ENCODE data around the gene C9orf153. TPM values are rescaled to one million over a fixed set of nuclear protein-coding genes. Genes with fewer than 3 reads are reported as not detected.

Gene C9orf153
- total RNA-seq (2021; fragmentation: NEBNext Ultra II Directional; extraction: Animal tissue kit (Norgen Biotek cat#: 25700)) (0.65 TPM in 1 of 2 replicates, not detected in the other), polyA plus RNA-seq (2011; rRNA removed) (0.05 TPM in 1 of 2 replicates, not detected in the other), polyA minus RNA-seq (2011; rRNA and poly(A)+ RNA removed) (not detected in 2 replicates)
- 0.04 TPM for polyA plus RNA-seq (2011; cell fraction: cytosol; rRNA removed)
- polyA plus RNA-seq (2011; cell fraction: nucleus; rRNA removed): 0.11 TPM
- not detected in 4 replicates for polyA plus RNA-seq (2012, experiment 1 of 2)
- not detected for polyA plus RNA-seq (2012, experiment 2 of 2)
- polyA plus RNA-seq (2013, experiment 1 of 2): 0.12 TPM
- polyA plus RNA-seq (2013, experiment 2 of 2): 0.18 TPM
- not detected for polyA minus RNA-seq (2011; cell fraction: cytosol; rRNA and poly(A)+ RNA removed)
- 0.50 TPM for polyA minus RNA-seq (2011; cell fraction: nucleus; rRNA and poly(A)+ RNA removed)
- long read RNA-seq, experiment 1: 0 reads
- long read RNA-seq, experiment 2: 0 reads

DNA sequence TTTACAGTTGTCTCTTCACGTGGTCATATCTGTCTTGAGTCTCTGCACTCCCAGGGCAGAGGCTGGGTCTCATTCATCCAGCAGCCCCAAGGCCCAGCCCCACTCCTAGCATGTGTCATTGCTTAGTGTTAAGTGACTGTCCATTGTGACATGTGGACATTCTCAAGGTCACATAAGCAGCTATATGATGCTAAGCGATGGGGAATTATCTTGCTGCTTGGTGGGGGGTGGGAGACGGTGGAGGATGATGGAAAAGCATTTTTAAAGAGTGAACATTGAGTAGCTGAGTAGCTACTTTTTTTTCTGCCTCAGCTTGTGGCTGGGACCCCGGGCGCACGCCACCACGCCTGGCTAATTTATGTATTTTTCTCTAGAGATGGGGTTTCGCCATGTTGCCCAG, at the start of gene C9orf153:
Gene C9orf153 (minus strand): TSS at position 101 of the 400 bp plus-strand sequence. CDS start 30,054 bp downstream, outside the sequence.
- Histone ChIP-seq H3K56ac (replicated peaks; ENCODE audit: insufficient read length, low read depth, low read length) (no peak within 1 kb of the TSS), H4K91ac (replicated peaks; ENCODE audit: insufficient read length, low read length) (no peak within 1 kb of the TSS), H3K4me3 (ENCODE audit: extremely low read depth in 1 of 4, insufficient read depth in 2 of 4, low read depth in 3 of 4, low read length in 4 of 4) (no peak within 1 kb of the TSS), H2BK15ac (ENCODE audit: low read length) (no peak within 1 kb of the TSS), H3K79me1 (ENCODE audit: low read depth, low read length) (no peaks in the 10 kb centered on the region; the same call in 1 of the 2 replicates), H3K4ac (replicated peaks; ENCODE audit: insufficient read length, low read depth, low read length) (no peak within 1 kb of the TSS), H3K14ac (ENCODE audit: insufficient read length) (no peak within 1 kb of the TSS), H3K27ac (ENCODE audit: low read depth, low read length) (no peak within 1 kb of the TSS), H2AFZ (ENCODE audit: low read length) (no peak within 1 kb of the TSS), H2BK20ac (ENCODE audit: low read length) (no peak within 1 kb of the TSS), H3K36me3 (ENCODE audit: control insufficient read depth in 2 of 4, insufficient read depth in 4 of 4, low read length in 3 of 4) (peaks cover 2 to 10% (median 7%) of the 10 kb centered on the region in 4 experiments; a peak in 3 of 8 replicates), H2BK5ac (ENCODE audit: low read depth, low read length) (no peak within 1 kb of the TSS), H3K4me1 (replicated peaks in 1 of 4; ENCODE audit: control insufficient read depth in 3 of 4, insufficient read depth in 4 of 4, low read length in 3 of 4) (peaks cover 0 to 4% (median 0%) of the 10 kb centered on the region in 4 experiments; a peak in 1 of 7 replicates), H4K20me1 (replicated peaks in 1 of 2; ENCODE audit: control insufficient read depth in 1 of 2, insufficient read depth in 2 of 2, low read length in 2 of 2) (peaks cover 0 to 2% of the 10 kb centered on the region in 2 experiments), H3K23me2 (ENCODE audit: low read depth, low read length) (no peaks in the 10 kb centered on the region), H3K18ac (ENCODE audit: extremely low read depth, low read length) (no peak within 1 kb of the TSS), H2BK120ac (replicated peaks; ENCODE audit: low read depth, low read length) (no peak within 1 kb of the TSS), H2AK5ac (ENCODE audit: low read depth, low read length) (no peak within 1 kb of the TSS), H3K9ac (replicated peaks in 1 of 4; ENCODE audit: extremely low read depth in 1 of 4, low read depth in 3 of 4, low read length in 3 of 4) (no peak within 1 kb of the TSS), H3K23ac (ENCODE audit: insufficient read length) (no peak within 1 kb of the TSS), H2BK12ac (ENCODE audit: low read depth, low read length) (no peak within 1 kb of the TSS), H3K27me3 (replicated peaks in 1 of 4; ENCODE audit: control insufficient read depth in 3 of 4, extremely low read depth in 1 of 4, insufficient read depth in 3 of 4, low read length in 3 of 4) (no peaks in the 10 kb centered on the region), H4K5ac (ENCODE audit: insufficient read length, low read depth, low read length) (no peak within 1 kb of the TSS), H3K4me2 (ENCODE audit: insufficient read depth in 1 of 2, low read depth in 2 of 2, low read length in 2 of 2) (no peak within 1 kb of the TSS), H3K9me3 (ENCODE audit: insufficient read depth in 2 of 2, low read depth in 1 of 2, low read length in 1 of 2) (no peaks in the 10 kb centered on the region), H4K8ac (ENCODE audit: extremely low read depth, insufficient read depth, low read length) (no peak within 1 kb of the TSS), H3K79me2 (ENCODE audit: control insufficient read depth in 1 of 2, insufficient read depth in 2 of 2, low read length in 2 of 2) (peaks cover 0 to 4% of the 10 kb centered on the region in 2 experiments; a peak in 1 of 4 replicates)
- WGBS, 2 experiments (ENCODE audit: extremely low coverage in 1 of 2, insufficient coverage in 1 of 2, insufficient read length in 1 of 2, insufficient replicate concordance in 2 of 2, low coverage in 1 of 2, low lambda C conversion rate in 2 of 2, missing lambda C conversion rate in 1 of 2): 75% methylated on average over 8 of the region's 8 CpGs; no CpG with 5 or more reads in 1 of the 2 experiments
- DNase-seq (ENCODE audit: low read depth in 1 of 2, low spot score in 2 of 2) (no peak), FAIRE-seq (no peak)
- ChIA-PET CTCF (ENCODE audit: partially characterized antibody) (interaction anchor here (1.9 to 3.7 kb wide), 3 partner anchors 13 to 58 kb away, joined by 5 to 16 read pairs (median 11); no protein-coding TSS in a partner anchor), POLR2A (ENCODE audit: partially characterized antibody) (interaction anchor here (1.8 kb wide), 1 partner anchor 18 kb away, joined by 4 read pairs; no protein-coding TSS in a partner anchor)
- no peak for TF ChIP-seq BRCA1 (IDR thresholded peaks at IDR 0.05; ENCODE audit: low read depth, low read length)
- no peak for TF ChIP-seq MAFK (IDR thresholded peaks at IDR 0.05; ENCODE audit: low read depth, low read length)
- TF ChIP-seq, protein P1, sequence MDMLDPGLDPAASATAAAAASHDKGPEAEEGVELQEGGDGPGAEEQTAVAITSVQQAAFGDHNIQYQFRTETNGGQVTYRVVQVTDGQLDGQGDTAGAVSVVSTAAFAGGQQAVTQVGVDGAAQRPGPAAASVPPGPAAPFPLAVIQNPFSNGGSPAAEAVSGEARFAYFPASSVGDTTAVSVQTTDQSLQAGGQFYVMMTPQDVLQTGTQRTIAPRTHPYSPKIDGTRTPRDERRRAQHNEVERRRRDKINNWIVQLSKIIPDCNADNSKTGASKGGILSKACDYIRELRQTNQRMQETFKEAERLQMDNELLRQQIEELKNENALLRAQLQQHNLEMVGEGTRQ (IDR thresholded peaks at IDR 0.05; ENCODE audit: low read length): no peak

Measured in H1 (cell line).